Neural progenitor cell (in vitro differentiated cells): ENCODE data around the gene PILRA. TPM values are rescaled to one million over a fixed set of nuclear protein-coding genes. Genes with fewer than 3 reads are reported as not detected.

Experiments used
- DNase-seq: peaks from one replicate; pipeline ENCODE4 v3.0.0-alpha.2; 2016; ENCODE audit warnings: low spot score
- H2AFZ ChIP-seq: fragments of 200-600 bp; sonication (generic); replicated peaks from 2 replicates; pipeline ENCODE4 v1.6.1; 2016; ENCODE audit warnings: antibody characterized with exemption
- H3F3A ChIP-seq: fragments of 200-600 bp; sonication (generic); 2 replicates; pipeline ENCODE4 v1.6.1; 2016; ENCODE audit warnings: antibody characterized with exemption, low read depth
- H3K27ac ChIP-seq: fragments of 200-600 bp; sonication (generic); 2 replicates; pipeline ENCODE4 v1.5.1; 2016; ENCODE audit warnings: mild to moderate bottlenecking
- H3K27me3 ChIP-seq: fragments of 200-600 bp; sonication (generic); 2 replicates; pipeline ENCODE4 v1.6.1; 2016; ENCODE audit warnings: mild to moderate bottlenecking, moderate library complexity
- H3K36me3 ChIP-seq: fragments of 200-600 bp; sonication (generic); 2 replicates; pipeline ENCODE4 v1.5.1; 2016
- H3K4me1 ChIP-seq: fragments of 200-600 bp; sonication (generic); 2 replicates; pipeline ENCODE4 v1.6.1; 2016; ENCODE audit warnings: mixed run types
- H3K4me2 ChIP-seq: fragments of 200-600 bp; sonication (generic); 2 replicates; pipeline ENCODE4 v1.6.1; 2016
- H3K4me3 ChIP-seq: fragments of 200-600 bp; sonication (generic); 2 replicates; pipeline ENCODE4 v1.5.1; 2016
- H3K79me2 ChIP-seq: fragments of 200-600 bp; sonication (generic); 2 replicates; pipeline ENCODE4 v1.6.1; 2016; ENCODE audit warnings: low read depth
- H3K9ac ChIP-seq: fragments of 200-600 bp; sonication (generic); 2 replicates; pipeline ENCODE4 v1.6.1; 2016
- H3K9me3 ChIP-seq: fragments of 200-600 bp; sonication (generic); 2 replicates; pipeline ENCODE4 v1.5.1; 2016; ENCODE audit warnings: low read depth
- H4K20me1 ChIP-seq: fragments of 200-600 bp; sonication (generic); 2 replicates; pipeline ENCODE4 v1.6.1; 2016; ENCODE audit warnings: low read depth
- H3K27ac Mint-ChIP-seq: 3 replicates; pipeline ENCODE4 v1.8.0; 2021; ENCODE audit warnings: mixed read lengths
- H3K27me3 Mint-ChIP-seq: 2 replicates; pipeline ENCODE4 v1.8.0; 2022; ENCODE audit warnings: low read depth, mild to moderate bottlenecking, inconsistent platforms, moderate library complexity, mixed read lengths; ENCODE audit not compliant: insufficient read depth
- H3K36me3 Mint-ChIP-seq: 3 replicates; pipeline ENCODE4 v1.8.0; 2021; ENCODE audit warnings: mixed read lengths
- H3K4me1 Mint-ChIP-seq: 3 replicates; pipeline ENCODE4 v1.8.0; 2021; ENCODE audit warnings: mixed read lengths
- H3K4me3 Mint-ChIP-seq: 3 replicates; pipeline ENCODE4 v1.8.0; 2021; ENCODE audit warnings: mild to moderate bottlenecking, moderate library complexity, mixed read lengths
- H3K9me3 Mint-ChIP-seq: 3 replicates; pipeline ENCODE4 v1.8.0; 2020; ENCODE audit warnings: mixed read lengths
- CTCF ChIP-seq: fragments of 200-600 bp; sonication (generic); IDR thresholded peaks from 2 replicates; pipeline ENCODE4 v1.5.1; 2017; ENCODE audit warnings: antibody characterized with exemption, mild to moderate bottlenecking
- EZH2 ChIP-seq: fragments of 200-600 bp; sonication (generic); IDR thresholded peaks from 2 replicates; pipeline ENCODE4 v1.6.1; 2017; ENCODE audit warnings: antibody characterized with exemption, mild to moderate bottlenecking, moderate library complexity
- EZH2phosphoT487 ChIP-seq: fragments of 200-600 bp; sonication (generic); IDR thresholded peaks from 2 replicates; pipeline ENCODE4 v1.6.1; 2017; ENCODE audit warnings: antibody characterized with exemption
- total RNA-seq: library from RNA; depleted of rRNA; stranded (reverse); fragments of >200 nt; gene quantifications from 2 replicates; pipeline ENCODE4 v1.2.3, GENCODE V29; 2015; ENCODE audit warnings: low replicate concordance

The PILRA gene
- total RNA-seq, 1 donor from 2014 or later = 6.7 TPM

DNA sequence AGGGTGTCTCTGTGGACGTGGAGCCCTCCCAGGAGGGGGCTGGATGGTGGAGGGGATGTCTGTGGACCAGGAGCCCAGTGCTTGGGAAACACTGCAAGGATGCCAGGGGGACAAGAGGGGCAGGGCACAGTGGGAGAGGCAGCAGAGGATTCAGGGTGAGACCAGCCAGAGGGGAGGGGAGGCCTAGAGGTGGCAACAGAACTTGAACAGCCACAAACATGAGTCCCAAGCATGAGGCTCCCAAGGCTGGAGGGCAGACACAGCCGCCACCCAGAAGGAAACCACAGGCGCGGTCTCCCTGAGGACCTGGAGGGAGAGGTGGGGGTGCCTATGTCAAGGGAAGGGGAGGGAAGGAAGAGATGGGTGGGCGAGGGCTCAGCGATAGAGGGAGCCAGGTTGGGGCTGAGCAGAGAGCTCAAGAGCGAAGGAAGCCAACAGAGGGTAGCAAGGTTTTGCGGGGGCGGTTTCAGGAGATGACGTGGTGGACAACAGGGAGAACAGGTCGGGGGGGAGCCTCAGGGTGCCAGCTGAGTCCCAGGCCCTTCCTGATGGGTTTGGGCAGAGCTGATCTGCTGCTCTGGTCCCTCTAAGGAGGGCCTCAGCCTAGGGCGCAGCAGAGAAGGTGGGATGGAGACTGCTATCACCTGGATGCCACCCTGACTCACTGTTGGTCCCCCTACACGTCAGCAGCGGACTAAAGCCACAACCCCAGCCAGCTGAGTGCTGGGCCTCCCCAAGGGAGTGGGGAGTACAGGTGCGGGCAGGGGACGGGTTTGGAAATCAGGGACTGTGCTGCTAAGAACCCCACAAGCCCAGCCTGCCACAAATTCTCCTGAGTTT lies 6.7 kb upstream of the PILRA start:
- H3K9me3 Mint-ChIP-seq = no peaks in the 10 kb centered on the region
- peak overlapping the region; percentile 66 for H3K27ac Mint-ChIP-seq
- H3K9ac ChIP-seq = no peak overlapping the region
- no peak overlapping the region for H3K4me2 ChIP-seq
- H3K4me3 Mint-ChIP-seq = peak overlapping the region; percentile 54
- H3K4me1 Mint-ChIP-seq = peaks cover 18% of the 10 kb centered on the region
- H3K4me3 ChIP-seq = no peak overlapping the region
- H3K36me3 Mint-ChIP-seq = peaks cover 32% of the 10 kb centered on the region
- peaks cover 23% of the 10 kb centered on the region for H3K4me1 ChIP-seq
- no peaks in the 10 kb centered on the region for H3K27me3 ChIP-seq
- DNase-seq = no peak
- H3F3A ChIP-seq = peaks cover 28% of the 10 kb centered on the region
- no peak overlapping the region for H3K27ac ChIP-seq
- no peaks in the 10 kb centered on the region for H3K79me2 ChIP-seq
- H3K27me3 Mint-ChIP-seq = peaks cover 3% of the 10 kb centered on the region
- H4K20me1 ChIP-seq = peaks cover 6% of the 10 kb centered on the region
- TF ChIP-seq EZH2 = no peak
- no peak for TF ChIP-seq EZH2phosphoT487
- TF ChIP-seq CTCF = no peak
- H3K36me3 ChIP-seq = no peaks in the 10 kb centered on the region
- no peaks in the 10 kb centered on the region for H3K9me3 ChIP-seq
- no peak overlapping the region for H2AFZ ChIP-seq

GRCh38 chr7:100367251-100367620 lies 6.1 kb upstream of the PILRA start:
- H3K4me1 ChIP-seq = peaks cover 26% of the 10 kb centered on the region
- peak overlapping the region; percentile 64 for H3K4me3 Mint-ChIP-seq
- H3K27me3 Mint-ChIP-seq = peaks cover 3% of the 10 kb centered on the region
- H3K36me3 Mint-ChIP-seq = peaks cover 26% of the 10 kb centered on the region
- H3F3A ChIP-seq = peaks cover 28% of the 10 kb centered on the region
- H3K4me2 ChIP-seq = no peak overlapping the region
- H3K27me3 ChIP-seq = no peaks in the 10 kb centered on the region
- H3K4me3 ChIP-seq = no peak overlapping the region
- DNase-seq = no peak
- peak overlapping the region; percentile 29 for H3K27ac ChIP-seq
- no peak overlapping the region for H3K9ac ChIP-seq
- TF ChIP-seq EZH2phosphoT487 = no peak
- no peak for TF ChIP-seq CTCF
- TF ChIP-seq EZH2 = no peak
- H3K27ac Mint-ChIP-seq = no peak overlapping the region
- no peaks in the 10 kb centered on the region for H3K36me3 ChIP-seq
- no peaks in the 10 kb centered on the region for H3K9me3 ChIP-seq
- H3K9me3 Mint-ChIP-seq = no peaks in the 10 kb centered on the region
- H4K20me1 ChIP-seq = peaks cover 6% of the 10 kb centered on the region
- H3K79me2 ChIP-seq = no peaks in the 10 kb centered on the region
- H3K4me1 Mint-ChIP-seq = peaks cover 20% of the 10 kb centered on the region
- H2AFZ ChIP-seq = no peak overlapping the region

DNA sequence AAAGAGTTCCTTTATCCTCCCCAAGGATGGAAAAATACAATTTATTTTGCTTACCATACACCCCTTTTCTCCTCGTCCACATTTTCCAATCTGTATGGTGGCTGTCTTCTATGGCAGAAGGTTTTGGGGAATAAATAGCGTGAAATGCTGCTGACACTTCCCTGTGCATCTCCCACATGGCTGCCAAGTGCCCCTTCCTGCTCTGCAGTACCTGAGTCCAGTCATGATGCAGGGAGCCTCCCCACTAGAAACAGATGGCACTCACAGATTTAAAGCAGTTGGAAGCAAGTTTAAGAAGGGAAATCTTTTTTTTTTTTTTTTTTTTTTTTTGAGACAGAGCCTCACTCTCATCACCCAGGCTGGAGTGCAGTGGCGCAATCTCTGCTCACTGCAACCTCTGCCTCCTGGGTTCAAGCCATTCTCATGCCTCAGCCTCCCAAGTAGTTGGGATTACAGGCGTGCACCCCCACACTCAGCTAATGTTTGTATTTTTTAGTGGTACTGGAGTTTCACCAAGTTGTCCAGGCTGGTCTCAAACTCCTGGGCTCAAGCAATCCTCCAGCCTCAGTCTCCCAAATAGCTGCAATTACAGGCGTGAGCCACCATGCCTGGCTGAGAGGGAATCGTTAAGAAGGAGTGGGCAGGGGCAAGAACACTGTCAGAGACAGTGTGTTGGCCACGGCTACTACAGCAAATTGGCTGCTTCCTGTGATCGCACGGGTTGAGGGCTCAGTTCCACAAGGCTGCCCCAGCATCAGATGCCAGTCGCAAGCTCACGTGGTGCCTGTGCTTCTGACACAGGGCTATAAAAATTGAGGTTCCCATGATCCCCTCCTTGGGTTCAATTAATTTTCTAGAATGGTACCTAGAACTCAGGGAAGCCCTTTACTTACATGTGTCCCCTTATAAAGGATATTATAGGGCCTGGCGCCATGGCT lies 5.3 kb upstream of the PILRA start:
- H3K36me3 ChIP-seq = no peaks in the 10 kb centered on the region
- Mint-ChIP-seq H3K27me3 (peaks cover 3% of the 10 kb centered on the region), H3K4me3 (peak overlapping the region; percentile 27), H3K36me3 (peaks cover 24% of the 10 kb centered on the region), H3K4me1 (peaks cover 20% of the 10 kb centered on the region), H3K27ac (peak overlapping the region; percentile 96), H3K9me3 (no peaks in the 10 kb centered on the region)
- H3K4me2 ChIP-seq = no peak overlapping the region
- peaks cover 28% of the 10 kb centered on the region for H3F3A ChIP-seq
- no peak for DNase-seq
- peaks cover 6% of the 10 kb centered on the region for H4K20me1 ChIP-seq
- H3K4me3 ChIP-seq = no peak overlapping the region
- peak overlapping the region; percentile 29 for H3K27ac ChIP-seq
- H3K79me2 ChIP-seq = no peaks in the 10 kb centered on the region
- peaks cover 26% of the 10 kb centered on the region for H3K4me1 ChIP-seq
- no peak overlapping the region for H3K9ac ChIP-seq
- no peaks in the 10 kb centered on the region for H3K27me3 ChIP-seq
- no peak for TF ChIP-seq CTCF
- no peak for TF ChIP-seq EZH2phosphoT487
- TF ChIP-seq EZH2 = no peak
- H2AFZ ChIP-seq = no peak overlapping the region
- no peaks in the 10 kb centered on the region for H3K9me3 ChIP-seq
